Activated naive CD8-positive, alpha-beta T cell treated with anti-CD3 and anti-CD28 coated beads, Interleukin-2, amount 10 ng/mL, durations not matched to agents 7 days and 5 days (primary cell): Measurements from ENCODE around the gene TMEM121B. TPM values are rescaled to one million over a fixed set of nuclear protein-coding genes. Genes with fewer than 3 reads are reported as not detected.

Source experiments
- ATAC-seq: fragments of 150-1000 bp; cut with Tn5 transposase; one replicate; pipeline ENCODE4 v1.10.0; 2021; ENCODE audit warnings: low read depth, moderate library complexity
- POLR2A ChIA-PET: fragments of 350-600 bp; sonication (Branson Sonifier 250); formaldehyde crosslinking; loops from one replicate; lab custom pipeline; 2021; ENCODE audit warnings: antibody characterized with exemption; lab: Charles Lee
- DNase-seq: peaks from one replicate; pipeline ENCODE4 v3.0.0; 2021
- H3K27ac Mint-ChIP-seq: one replicate; pipeline ENCODE4 v1.8.0; 2022; ENCODE audit warnings: mild to moderate bottlenecking, mixed read lengths
- H3K27me3 Mint-ChIP-seq: one replicate; pipeline ENCODE4 v1.8.0; 2022; ENCODE audit warnings: mild to moderate bottlenecking, moderate library complexity, mixed read lengths
- H3K36me3 Mint-ChIP-seq: one replicate; pipeline ENCODE4 v1.8.0; 2021; ENCODE audit warnings: mild to moderate bottlenecking, mixed read lengths
- H3K4me1 Mint-ChIP-seq: one replicate; pipeline ENCODE4 v1.8.0; 2021; ENCODE audit warnings: mixed read lengths
- H3K4me3 Mint-ChIP-seq: one replicate; pipeline ENCODE4 v1.8.0; 2022; ENCODE audit warnings: mild to moderate bottlenecking, moderate library complexity, mixed read lengths
- H3K9me3 Mint-ChIP-seq: one replicate; pipeline ENCODE4 v1.8.0; 2021; ENCODE audit warnings: mixed read lengths
- total RNA-seq, 2 experiments: library from RNA; stranded (reverse); gene quantifications; one replicate each; pipeline ENCODE4 v1.2.3, GENCODE V29; 2021

TMEM121B gene
- total RNA-seq, 2 experiments from 2014 or later, result 0.08 to 0.09 TPM

- H3K27me3 Mint-ChIP-seq, result peaks cover 29% of the 10 kb centered on the region
Observed at GRCh38 chr22:17074648-17075002, 46.5 kb downstream of the TMEM121B start.

GRCh38 chr22:17072877-17073276 lies 48.3 kb downstream of the TMEM121B start:
- Mint-ChIP-seq H3K9me3 (no peaks in the 10 kb centered on the region), H3K4me3 (no peak overlapping the region), H3K36me3 (no peaks in the 10 kb centered on the region), H3K27me3 (peaks cover 29% of the 10 kb centered on the region), H3K27ac (no peak overlapping the region), H3K4me1 (peaks cover 15% of the 10 kb centered on the region)
- POLR2A ChIA-PET, result no interaction called here
- ATAC-seq, result no peak
- no peak for DNase-seq

More at GRCh38 chr22:17074648-17075002, 46.5 kb downstream of the TMEM121B start:
- Mint-ChIP-seq H3K36me3 (no peaks in the 10 kb centered on the region), H3K9me3 (no peaks in the 10 kb centered on the region), H3K4me3 (no peak overlapping the region), H3K4me1 (peaks cover 15% of the 10 kb centered on the region), H3K27ac (no peak overlapping the region)
- POLR2A ChIA-PET, result interaction anchor here (0.9 kb wide), 2 partner anchors 10 to 100 kb away, joined by 3 read pairs; no protein-coding TSS in a partner anchor
- ATAC-seq (no peak), DNase-seq (no peak)

Other genes with a start within 250 kb of the TMEM121B start
- gene GAB4, start 113.1 kb downstream of the TMEM121B start, total RNA-seq, result not detected
- 10 to 100 TPM; 46.7 to 48.0 TPM for gene IL17RA, start 36.4 kb downstream of the TMEM121B start, total RNA-seq
- 10 to 100 TPM; 33.7 to 34.7 TPM for gene HDHD5, start 37.9 kb upstream of the TMEM121B start, total RNA-seq
- 10 to 100 TPM; 81.6 to 90.6 TPM for gene ADA2, start 98.1 kb upstream of the TMEM121B start, total RNA-seq
- under 1 TPM in 1 of 2 experiments, not detected in 1; 0.06 TPM for gene CECR2, start 248.1 kb upstream of the TMEM121B start, total RNA-seq